Adrenal gland (tissue), 5 donors: Measurements from ENCODE around the gene GJC2.

ENCODE experiments used
- POLR2A ChIP-seq, 2 donors: fragments of 450-650 bp; IDR thresholded peaks; one replicate each; pipeline ENCODE4 v1.6.1; 2017; ENCODE audit warnings: antibody characterized with exemption in 2 of 2, mild to moderate bottlenecking in 2 of 2, moderate library complexity in 1 of 2
- TF ChIP-seq, protein P1 (sequence below), 6 experiments: fragments of 450-650 bp in 4 of 6; fragments of 200-600 bp in 2 of 6; sonication (generic) in 1 of 6; IDR thresholded peaks; 1 replicate in 5 of 6; 2 replicates in 1 of 6; pipeline versions ENCODE4 v1.5.1 to v1.8.0; 2016 to 2021; ENCODE audit warnings: antibody characterized with exemption in 6 of 6, mild to moderate bottlenecking in 2 of 6, moderate library complexity in 1 of 6
- donor health status: DM: no; HTN: no; CAD: no.

DNA sequence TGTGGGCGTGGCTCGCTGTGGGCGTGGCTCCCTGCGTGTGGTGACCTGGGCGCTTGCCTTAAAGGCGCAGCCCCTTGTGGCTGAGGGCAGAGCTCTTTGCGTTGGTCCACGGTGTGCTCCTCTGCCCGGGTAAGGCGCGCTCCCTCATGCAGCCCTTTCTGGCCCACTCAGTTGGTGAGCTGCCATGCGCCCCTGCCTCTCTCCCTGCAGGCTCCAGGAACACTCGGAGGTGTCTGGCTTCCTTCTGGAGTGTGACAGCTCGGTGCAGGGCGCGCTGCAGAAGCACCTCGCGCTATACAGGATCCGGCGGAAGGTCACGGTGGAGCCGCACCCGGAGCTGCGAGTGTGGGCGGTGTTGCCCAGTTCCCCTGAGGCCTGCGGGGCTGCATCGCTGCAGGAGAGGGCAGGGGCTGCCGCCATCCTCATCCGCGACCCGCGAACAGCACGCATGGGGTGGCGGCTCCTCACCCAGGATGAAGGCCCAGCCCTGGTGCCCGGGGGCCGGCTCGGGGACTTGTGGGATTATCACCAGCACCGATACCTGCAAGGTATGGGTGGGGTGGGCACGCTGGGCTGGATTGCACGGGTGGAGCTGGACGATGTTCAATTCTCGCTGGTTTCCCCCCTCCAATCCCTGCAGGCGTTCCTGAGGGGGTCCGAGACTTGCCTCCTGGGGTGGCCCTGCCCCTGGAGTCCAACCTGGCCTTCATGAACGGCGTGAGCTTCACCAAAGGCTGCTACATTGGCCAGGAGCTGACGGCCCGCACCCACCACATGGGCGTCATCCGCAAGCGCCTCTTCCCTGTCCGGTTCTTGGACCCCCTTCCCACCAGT, 25.0 kb downstream of the GJC2 start:
- TF ChIP-seq, protein P1, sequence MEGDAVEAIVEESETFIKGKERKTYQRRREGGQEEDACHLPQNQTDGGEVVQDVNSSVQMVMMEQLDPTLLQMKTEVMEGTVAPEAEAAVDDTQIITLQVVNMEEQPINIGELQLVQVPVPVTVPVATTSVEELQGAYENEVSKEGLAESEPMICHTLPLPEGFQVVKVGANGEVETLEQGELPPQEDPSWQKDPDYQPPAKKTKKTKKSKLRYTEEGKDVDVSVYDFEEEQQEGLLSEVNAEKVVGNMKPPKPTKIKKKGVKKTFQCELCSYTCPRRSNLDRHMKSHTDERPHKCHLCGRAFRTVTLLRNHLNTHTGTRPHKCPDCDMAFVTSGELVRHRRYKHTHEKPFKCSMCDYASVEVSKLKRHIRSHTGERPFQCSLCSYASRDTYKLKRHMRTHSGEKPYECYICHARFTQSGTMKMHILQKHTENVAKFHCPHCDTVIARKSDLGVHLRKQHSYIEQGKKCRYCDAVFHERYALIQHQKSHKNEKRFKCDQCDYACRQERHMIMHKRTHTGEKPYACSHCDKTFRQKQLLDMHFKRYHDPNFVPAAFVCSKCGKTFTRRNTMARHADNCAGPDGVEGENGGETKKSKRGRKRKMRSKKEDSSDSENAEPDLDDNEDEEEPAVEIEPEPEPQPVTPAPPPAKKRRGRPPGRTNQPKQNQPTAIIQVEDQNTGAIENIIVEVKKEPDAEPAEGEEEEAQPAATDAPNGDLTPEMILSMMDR (IDR thresholded peaks at IDR 0.05), result no peak
- TF ChIP-seq POLR2A (IDR thresholded peaks at IDR 0.05), result no peak
